HepG2 (cell line): ENCODE results near the gene CPNE5. TPM values are rescaled to one million over a fixed set of nuclear protein-coding genes. Genes with fewer than 3 reads are reported as not detected.

Experiments used
- SMYD3 ChIP-seq: sonication (generic); formaldehyde crosslinking; IDR thresholded peaks from 2 replicates; pipeline ENCODE4 v1.8.1; 2023; ENCODE audit warnings: mild to moderate bottlenecking, missing genetic modification reagents
- ZMYM3 ChIP-seq: sonication (generic); formaldehyde crosslinking; IDR thresholded peaks from 2 replicates; pipeline ENCODE4 v1.5.1; 2020; ENCODE audit warnings: mild to moderate bottlenecking, missing genetic modification reagents
- ZNF747 ChIP-seq: sonication (generic); formaldehyde crosslinking; IDR thresholded peaks from 2 replicates; pipeline ENCODE4 v1.8.1; 2023; ENCODE audit warnings: missing genetic modification reagents, mild to moderate bottlenecking, borderline replicate concordance
- polyA plus RNA-seq, 8 experiments: library from polyadenylated mRNA; depleted of rRNA in 3 of 8; stranded (reverse) in 7 of 8; unstranded in 1 of 8; fragments of >200 nt; fragmentation: Illumina TruSeq in 4 of 8; extraction: Trizol in 4 of 8; gene quantifications; 2 replicates each; pipeline versions ENCODE4 v1.2.1 to v1.2.3, GENCODE V29; 2011 to 2016; ENCODE audit warnings: low read depth in 4 of 8, missing spikeins in 1 of 8, mixed read lengths in 1 of 8; ENCODE audit not compliant: insufficient read depth in 1 of 8
- total RNA-seq, 5 experiments: library from RNA; depleted of rRNA; stranded (reverse); fragments of >200 nt; fragmentation: Illumina TruSeq; extraction: Trizol; gene quantifications; 2 replicates each; pipeline ENCODE4 v1.2.3, GENCODE V29; 2016; ENCODE audit warnings: low read depth in 1 of 5
- TF ChIP-seq, protein P1 (sequence below): IDR thresholded peaks from 2 replicates; pipeline ENCODE4 v1.4.0; 2020; ENCODE audit warnings: mild to moderate bottlenecking, missing genetic modification reagents
- TF ChIP-seq, protein P2 (sequence below): sonication (generic); formaldehyde crosslinking; IDR thresholded peaks from 2 replicates; pipeline ENCODE4 v1.9.0; 2021; ENCODE audit warnings: missing genetic modification reagents, mild to moderate bottlenecking, borderline replicate concordance
- TF ChIP-seq, protein P3 (sequence below): sonication (generic); formaldehyde crosslinking; IDR thresholded peaks from 2 replicates; pipeline ENCODE4 v1.4.0; 2020; ENCODE audit warnings: missing genetic modification reagents
- TF ChIP-seq, protein P4 (sequence below): sonication (generic); formaldehyde crosslinking; IDR thresholded peaks from 2 replicates; pipeline ENCODE4 v1.5.0; 2020; ENCODE audit warnings: mild to moderate bottlenecking, missing genetic modification reagents, moderate library complexity
- TF ChIP-seq, protein P5 (sequence below): IDR thresholded peaks from 2 replicates; pipeline ENCODE4 v1.6.1; 2012; ENCODE audit warnings: inconsistent platforms

The CPNE5 gene
- total and polyA plus RNA-seq, 2 of the 13 experiments (the other 11 are each of a cell fraction or from before 2014, with no cell fraction given) = 0.16 TPM; not detected in 1

DNA sequence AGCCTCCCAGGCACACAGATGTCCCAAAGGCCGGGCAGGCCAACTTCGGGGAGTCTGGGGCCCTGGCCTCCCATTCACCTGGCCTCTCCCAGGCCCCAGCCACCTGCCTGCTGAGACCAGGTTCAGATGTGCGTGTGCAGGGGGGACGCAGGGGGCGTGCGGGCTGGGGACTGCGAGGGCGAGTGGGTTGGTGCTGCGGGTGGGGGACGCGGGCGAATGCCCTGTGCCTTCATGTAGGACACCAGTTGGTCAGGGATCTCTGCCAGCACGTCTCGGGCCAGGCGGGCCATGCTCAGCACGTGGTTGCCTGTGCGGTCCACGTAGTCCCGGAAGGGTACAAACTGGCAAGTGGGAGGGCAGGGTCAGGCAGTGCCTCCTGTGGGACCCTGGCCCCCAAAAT is 97.1 kb downstream of the CPNE5 start (continued):
- TF ChIP-seq, protein P1, sequence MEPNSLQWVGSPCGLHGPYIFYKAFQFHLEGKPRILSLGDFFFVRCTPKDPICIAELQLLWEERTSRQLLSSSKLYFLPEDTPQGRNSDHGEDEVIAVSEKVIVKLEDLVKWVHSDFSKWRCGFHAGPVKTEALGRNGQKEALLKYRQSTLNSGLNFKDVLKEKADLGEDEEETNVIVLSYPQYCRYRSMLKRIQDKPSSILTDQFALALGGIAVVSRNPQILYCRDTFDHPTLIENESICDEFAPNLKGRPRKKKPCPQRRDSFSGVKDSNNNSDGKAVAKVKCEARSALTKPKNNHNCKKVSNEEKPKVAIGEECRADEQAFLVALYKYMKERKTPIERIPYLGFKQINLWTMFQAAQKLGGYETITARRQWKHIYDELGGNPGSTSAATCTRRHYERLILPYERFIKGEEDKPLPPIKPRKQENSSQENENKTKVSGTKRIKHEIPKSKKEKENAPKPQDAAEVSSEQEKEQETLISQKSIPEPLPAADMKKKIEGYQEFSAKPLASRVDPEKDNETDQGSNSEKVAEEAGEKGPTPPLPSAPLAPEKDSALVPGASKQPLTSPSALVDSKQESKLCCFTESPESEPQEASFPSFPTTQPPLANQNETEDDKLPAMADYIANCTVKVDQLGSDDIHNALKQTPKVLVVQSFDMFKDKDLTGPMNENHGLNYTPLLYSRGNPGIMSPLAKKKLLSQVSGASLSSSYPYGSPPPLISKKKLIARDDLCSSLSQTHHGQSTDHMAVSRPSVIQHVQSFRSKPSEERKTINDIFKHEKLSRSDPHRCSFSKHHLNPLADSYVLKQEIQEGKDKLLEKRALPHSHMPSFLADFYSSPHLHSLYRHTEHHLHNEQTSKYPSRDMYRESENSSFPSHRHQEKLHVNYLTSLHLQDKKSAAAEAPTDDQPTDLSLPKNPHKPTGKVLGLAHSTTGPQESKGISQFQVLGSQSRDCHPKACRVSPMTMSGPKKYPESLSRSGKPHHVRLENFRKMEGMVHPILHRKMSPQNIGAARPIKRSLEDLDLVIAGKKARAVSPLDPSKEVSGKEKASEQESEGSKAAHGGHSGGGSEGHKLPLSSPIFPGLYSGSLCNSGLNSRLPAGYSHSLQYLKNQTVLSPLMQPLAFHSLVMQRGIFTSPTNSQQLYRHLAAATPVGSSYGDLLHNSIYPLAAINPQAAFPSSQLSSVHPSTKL (CRISPR knock-in tag) = no peak
- TF ChIP-seq, protein P2, sequence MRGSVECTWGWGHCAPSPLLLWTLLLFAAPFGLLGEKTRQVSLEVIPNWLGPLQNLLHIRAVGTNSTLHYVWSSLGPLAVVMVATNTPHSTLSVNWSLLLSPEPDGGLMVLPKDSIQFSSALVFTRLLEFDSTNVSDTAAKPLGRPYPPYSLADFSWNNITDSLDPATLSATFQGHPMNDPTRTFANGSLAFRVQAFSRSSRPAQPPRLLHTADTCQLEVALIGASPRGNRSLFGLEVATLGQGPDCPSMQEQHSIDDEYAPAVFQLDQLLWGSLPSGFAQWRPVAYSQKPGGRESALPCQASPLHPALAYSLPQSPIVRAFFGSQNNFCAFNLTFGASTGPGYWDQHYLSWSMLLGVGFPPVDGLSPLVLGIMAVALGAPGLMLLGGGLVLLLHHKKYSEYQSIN (CRISPR knock-in tag) = no peak
- TF ChIP-seq, protein P3, sequence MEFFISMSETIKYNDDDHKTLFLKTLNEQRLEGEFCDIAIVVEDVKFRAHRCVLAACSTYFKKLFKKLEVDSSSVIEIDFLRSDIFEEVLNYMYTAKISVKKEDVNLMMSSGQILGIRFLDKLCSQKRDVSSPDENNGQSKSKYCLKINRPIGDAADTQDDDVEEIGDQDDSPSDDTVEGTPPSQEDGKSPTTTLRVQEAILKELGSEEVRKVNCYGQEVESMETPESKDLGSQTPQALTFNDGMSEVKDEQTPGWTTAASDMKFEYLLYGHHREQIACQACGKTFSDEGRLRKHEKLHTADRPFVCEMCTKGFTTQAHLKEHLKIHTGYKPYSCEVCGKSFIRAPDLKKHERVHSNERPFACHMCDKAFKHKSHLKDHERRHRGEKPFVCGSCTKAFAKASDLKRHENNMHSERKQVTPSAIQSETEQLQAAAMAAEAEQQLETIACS = no peak
- TF ChIP-seq, protein P4, sequence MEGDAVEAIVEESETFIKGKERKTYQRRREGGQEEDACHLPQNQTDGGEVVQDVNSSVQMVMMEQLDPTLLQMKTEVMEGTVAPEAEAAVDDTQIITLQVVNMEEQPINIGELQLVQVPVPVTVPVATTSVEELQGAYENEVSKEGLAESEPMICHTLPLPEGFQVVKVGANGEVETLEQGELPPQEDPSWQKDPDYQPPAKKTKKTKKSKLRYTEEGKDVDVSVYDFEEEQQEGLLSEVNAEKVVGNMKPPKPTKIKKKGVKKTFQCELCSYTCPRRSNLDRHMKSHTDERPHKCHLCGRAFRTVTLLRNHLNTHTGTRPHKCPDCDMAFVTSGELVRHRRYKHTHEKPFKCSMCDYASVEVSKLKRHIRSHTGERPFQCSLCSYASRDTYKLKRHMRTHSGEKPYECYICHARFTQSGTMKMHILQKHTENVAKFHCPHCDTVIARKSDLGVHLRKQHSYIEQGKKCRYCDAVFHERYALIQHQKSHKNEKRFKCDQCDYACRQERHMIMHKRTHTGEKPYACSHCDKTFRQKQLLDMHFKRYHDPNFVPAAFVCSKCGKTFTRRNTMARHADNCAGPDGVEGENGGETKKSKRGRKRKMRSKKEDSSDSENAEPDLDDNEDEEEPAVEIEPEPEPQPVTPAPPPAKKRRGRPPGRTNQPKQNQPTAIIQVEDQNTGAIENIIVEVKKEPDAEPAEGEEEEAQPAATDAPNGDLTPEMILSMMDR = no peak
- TF ChIP-seq SMYD3 (CRISPR knock-in tag) = no peak
- no peak for TF ChIP-seq ZNF747 (CRISPR knock-in tag)
- TF ChIP-seq, protein P5, sequence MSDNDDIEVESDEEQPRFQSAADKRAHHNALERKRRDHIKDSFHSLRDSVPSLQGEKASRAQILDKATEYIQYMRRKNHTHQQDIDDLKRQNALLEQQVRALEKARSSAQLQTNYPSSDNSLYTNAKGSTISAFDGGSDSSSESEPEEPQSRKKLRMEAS = no peak
- TF ChIP-seq ZMYM3 (CRISPR knock-in tag) = no peak
